HUES6 (cell line): ENCODE measurements around the gene GK2.

Experiments used
- H3K27ac ChIP-seq: 2 replicates; pipeline ENCODE4 v1.7.0; 2013; ENCODE audit warnings: low read depth, mild to moderate bottlenecking, low read length, inconsistent platforms
- H3K27me3 ChIP-seq: 2 replicates; pipeline ENCODE4 v1.6.1; 2013; ENCODE audit warnings: low read length; ENCODE audit not compliant: control insufficient read depth, insufficient read depth
- H3K36me3 ChIP-seq: 2 replicates; pipeline ENCODE4 v1.6.1; 2013; ENCODE audit warnings: low read length; ENCODE audit not compliant: control insufficient read depth, insufficient read depth
- H3K4me1 ChIP-seq: 2 replicates; pipeline ENCODE4 v1.6.1; 2013; ENCODE audit warnings: low read length; ENCODE audit not compliant: control insufficient read depth, insufficient read depth
- H3K4me3 ChIP-seq: 2 replicates; pipeline ENCODE4 v1.5.1; 2013; ENCODE audit warnings: low read depth, low read length
- H3K9ac ChIP-seq: one replicate; pipeline ENCODE4 v1.6.1; 2013; ENCODE audit warnings: mild to moderate bottlenecking, low read length
- H3K9me3 ChIP-seq: 2 replicates; pipeline ENCODE4 v1.6.1; 2013; ENCODE audit warnings: low read depth, low read length; ENCODE audit not compliant: control insufficient read depth, insufficient read depth

Gene GK2

DNA sequence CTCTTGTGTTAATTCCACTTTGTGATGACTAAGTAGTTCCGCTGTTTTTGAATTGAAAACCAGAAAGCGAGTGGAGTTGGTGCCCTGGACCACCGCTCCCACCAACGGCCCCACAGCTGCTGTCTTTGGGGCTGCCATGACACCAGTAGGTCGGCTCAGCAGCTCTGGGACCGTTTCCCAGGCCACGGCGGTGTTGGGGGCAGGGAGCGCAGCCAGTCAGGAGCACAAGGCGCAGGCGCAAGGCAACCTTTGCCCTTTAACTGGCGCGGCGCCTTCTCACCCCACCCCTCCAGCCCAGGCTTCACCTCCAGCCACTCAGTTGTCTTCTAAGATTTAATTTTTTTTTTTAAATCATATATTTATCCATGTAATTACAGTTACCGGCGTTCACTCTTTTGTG is at the start of gene GK2:
Gene GK2, minus strand, starts transcription at position 166 of the 400 bp plus-strand sequence. Its CDS starts 28 bp downstream, at position 138.
- H3K4me3 ChIP-seq, result no peak within 1 kb of the TSS
- H3K27me3 ChIP-seq, result no peaks in the 10 kb centered on the region
- 0 out of 2 replicates have a peak, but pooled peaks cover 2% of the 10 kb centered on the region for H3K4me1 ChIP-seq
- no peak within 1 kb of the TSS for H3K9ac ChIP-seq
- no peak within 1 kb of the TSS for H3K27ac ChIP-seq
- no peaks in the 10 kb centered on the region for H3K36me3 ChIP-seq
- no peaks in the 10 kb centered on the region for H3K9me3 ChIP-seq

- no peak overlapping the region for H3K4me3 ChIP-seq
- no peak overlapping the region for H3K27ac ChIP-seq
- no peak overlapping the region for H3K9ac ChIP-seq
- no peaks in the 10 kb centered on the region for H3K36me3 ChIP-seq
- H3K27me3 ChIP-seq, result no peaks in the 10 kb centered on the region
- 0 out of 2 replicates have a peak, but pooled peaks cover 3% of the 10 kb centered on the region for H3K4me1 ChIP-seq
- no peaks in the 10 kb centered on the region for H3K9me3 ChIP-seq
Measured at GRCh38 chr4:79455216-79455615, 47.2 kb upstream of the GK2 start.

DNA sequence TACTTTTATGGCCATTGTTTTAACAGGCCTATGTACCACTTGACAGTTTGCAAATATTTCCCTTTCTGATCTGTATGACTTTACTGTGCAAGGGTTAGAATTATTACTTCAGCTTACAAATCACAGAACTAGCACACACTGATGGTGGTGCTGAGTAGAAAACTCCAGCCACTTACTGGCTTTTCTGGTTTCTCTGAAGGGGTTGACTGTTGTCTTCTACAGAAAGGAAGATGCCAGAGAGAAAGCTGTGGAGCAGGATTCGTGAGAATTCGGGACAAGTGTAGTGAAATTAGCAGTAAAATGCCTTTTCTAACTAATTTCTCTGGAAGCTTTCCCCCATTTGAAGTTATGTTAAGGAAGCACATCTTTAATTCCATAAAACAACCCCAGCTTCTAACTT is 46.6 kb upstream of the GK2 start:
- Histone ChIP-seq H3K9ac (no peak overlapping the region), H3K27ac (no peak overlapping the region), H3K9me3 (no peaks in the 10 kb centered on the region), H3K4me1 (0 out of 2 replicates have a peak, but pooled peaks cover 3% of the 10 kb centered on the region), H3K36me3 (no peaks in the 10 kb centered on the region), H3K27me3 (no peaks in the 10 kb centered on the region), H3K4me3 (no peak overlapping the region)

DNA sequence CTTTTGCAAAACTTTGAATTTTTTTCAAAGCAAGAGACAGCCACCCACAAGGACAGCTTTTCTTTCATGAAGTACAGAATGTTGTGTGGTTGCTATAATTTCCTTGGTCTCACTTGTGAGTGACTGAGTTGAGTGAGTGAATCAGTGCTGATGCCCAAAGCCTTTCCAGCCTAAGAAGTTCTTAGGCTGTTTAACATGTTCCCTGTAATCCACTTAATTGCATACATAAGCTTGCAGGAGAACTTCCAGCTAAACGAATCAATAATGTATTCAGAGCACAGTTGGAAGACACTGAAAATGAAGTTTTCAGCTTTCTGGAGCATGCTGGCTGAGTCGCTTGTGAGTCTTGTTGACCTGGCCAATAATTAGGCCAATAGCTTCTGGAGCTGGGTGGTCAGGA is 42.0 kb upstream of the GK2 start:
- Histone ChIP-seq H3K27ac (no peak overlapping the region), H3K27me3 (no peaks in the 10 kb centered on the region), H3K4me1 (peaks cover 10% of the 10 kb centered on the region), H3K36me3 (no peaks in the 10 kb centered on the region), H3K9ac (no peak overlapping the region), H3K9me3 (no peaks in the 10 kb centered on the region), H3K4me3 (no peak overlapping the region)

- no peak overlapping the region for H3K27ac ChIP-seq
- H3K36me3 ChIP-seq, result no peaks in the 10 kb centered on the region
- H3K4me1 ChIP-seq, result peaks cover 7% of the 10 kb centered on the region
- H3K9ac ChIP-seq, result no peak overlapping the region
- no peaks in the 10 kb centered on the region for H3K9me3 ChIP-seq
- H3K4me3 ChIP-seq, result no peak overlapping the region
- no peaks in the 10 kb centered on the region for H3K27me3 ChIP-seq
Measured at GRCh38 chr4:79446145-79446544, 38.1 kb upstream of the GK2 start.

- Histone ChIP-seq H3K4me1 (peaks cover 7% of the 10 kb centered on the region), H3K27ac (no peak overlapping the region), H3K9me3 (no peaks in the 10 kb centered on the region), H3K9ac (no peak overlapping the region), H3K36me3 (no peaks in the 10 kb centered on the region), H3K4me3 (no peak overlapping the region), H3K27me3 (no peaks in the 10 kb centered on the region)
Measured at GRCh38 chr4:79445371-79445781, 37.3 kb upstream of the GK2 start.

- Histone ChIP-seq H3K27me3 (no peaks in the 10 kb centered on the region), H3K36me3 (no peaks in the 10 kb centered on the region), H3K27ac (no peak overlapping the region), H3K9me3 (no peaks in the 10 kb centered on the region), H3K4me1 (peaks cover 5% of the 10 kb centered on the region), H3K4me3 (no peak overlapping the region), H3K9ac (no peak overlapping the region)
Measured at GRCh38 chr4:79442422-79442821, 34.4 kb upstream of the GK2 start.

DNA sequence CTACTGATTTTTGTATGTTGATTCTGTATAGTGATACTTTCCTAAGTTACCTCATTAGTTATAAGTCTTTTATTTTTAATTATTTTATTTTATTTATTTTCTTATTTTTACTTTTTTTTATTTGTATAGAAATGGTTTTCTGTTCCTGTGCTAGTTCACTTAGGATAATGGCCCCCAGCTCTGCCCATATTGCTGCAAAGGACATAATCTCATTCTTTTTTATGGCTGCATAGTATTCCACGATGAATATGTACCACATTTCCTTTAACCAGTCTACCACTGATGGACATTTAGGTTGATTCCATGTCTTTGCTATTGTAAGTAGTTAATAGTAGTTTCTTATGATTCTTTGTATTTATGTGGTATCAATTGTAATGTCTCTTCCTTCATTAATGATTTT is 31.5 kb upstream of the GK2 start:
- no peaks in the 10 kb centered on the region for H3K9me3 ChIP-seq
- H3K27me3 ChIP-seq, result no peaks in the 10 kb centered on the region
- no peaks in the 10 kb centered on the region for H3K36me3 ChIP-seq
- no peak overlapping the region for H3K9ac ChIP-seq
- no peak overlapping the region for H3K4me3 ChIP-seq
- no peaks in the 10 kb centered on the region for H3K4me1 ChIP-seq
- H3K27ac ChIP-seq, result no peak overlapping the region

GRCh38 chr4:79431839-79432238 is 23.8 kb upstream of the GK2 start:
- no peaks in the 10 kb centered on the region for H3K9me3 ChIP-seq
- H3K27me3 ChIP-seq, result no peaks in the 10 kb centered on the region
- H3K36me3 ChIP-seq, result no peaks in the 10 kb centered on the region
- H3K27ac ChIP-seq, result no peak overlapping the region
- no peaks in the 10 kb centered on the region for H3K4me1 ChIP-seq
- no peak overlapping the region for H3K9ac ChIP-seq
- no peak overlapping the region for H3K4me3 ChIP-seq

GRCh38 chr4:79429113-79429903 is 21.3 kb upstream of the GK2 start:
- no peaks in the 10 kb centered on the region for H3K27me3 ChIP-seq
- H3K9me3 ChIP-seq, result no peaks in the 10 kb centered on the region
- no peak overlapping the region for H3K9ac ChIP-seq
- no peak overlapping the region for H3K27ac ChIP-seq
- no peak overlapping the region for H3K4me3 ChIP-seq
- H3K36me3 ChIP-seq, result no peaks in the 10 kb centered on the region
- no peaks in the 10 kb centered on the region for H3K4me1 ChIP-seq

DNA sequence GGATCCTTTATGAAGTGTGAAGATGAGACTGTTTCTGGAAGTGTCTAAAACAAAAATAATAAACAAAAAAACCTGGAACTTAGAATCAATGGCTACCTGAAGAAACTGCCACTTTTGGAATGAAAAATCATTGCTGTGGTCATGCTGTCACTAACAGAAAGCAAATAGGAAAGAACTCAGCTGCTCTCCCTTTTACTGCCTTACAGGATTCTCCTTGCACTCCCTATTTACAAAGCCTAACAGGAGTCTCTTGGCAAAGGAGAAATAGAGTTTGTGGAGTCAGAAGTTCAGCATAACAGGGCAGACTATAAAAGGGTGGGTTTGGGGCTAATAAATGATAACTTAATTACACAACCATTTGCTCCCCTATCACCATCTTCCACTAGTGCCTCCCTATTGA is 19.0 kb upstream of the GK2 start:
- H3K4me1 ChIP-seq, result no peaks in the 10 kb centered on the region

More for the DNA sequence above, 19.0 kb upstream of the GK2 start:
- H3K4me3 ChIP-seq, result no peak overlapping the region
- H3K36me3 ChIP-seq, result no peaks in the 10 kb centered on the region
- no peaks in the 10 kb centered on the region for H3K27me3 ChIP-seq
- H3K9ac ChIP-seq, result no peak overlapping the region
- H3K9me3 ChIP-seq, result no peaks in the 10 kb centered on the region
- H3K27ac ChIP-seq, result no peak overlapping the region
